BE2C (cell line): ENCODE results near the gene CLMP.
"Not testable (repeated sequence)": the region's sequence is repeated elsewhere in the genome, so short reads cannot be mapped to it uniquely, and the experiment has no call there.

Experiments used
- DNase-seq: peaks from one replicate; pipeline ENCODE4 v3.0.0-alpha.2; 2020
- H3K27me3 ChIP-seq: fragments of 250-450 bp; sonication (Bioruptor Pico); 2 replicates; pipeline ENCODE4 v1.5.1; 2020; ENCODE audit warnings: mild to moderate bottlenecking
- H3K36me3 ChIP-seq: fragments of 250-450 bp; sonication (Bioruptor Pico); 2 replicates; pipeline ENCODE4 v1.5.1; 2020; ENCODE audit warnings: mild to moderate bottlenecking
- H3K4me1 ChIP-seq: fragments of 250-450 bp; sonication (Bioruptor Pico); 2 replicates; pipeline ENCODE4 v1.5.1; 2020
- H3K4me3 ChIP-seq: 2 replicates; pipeline ENCODE4 v1.5.1; 2011; ENCODE audit warnings: low read depth, low read length
- H3K9me3 ChIP-seq: fragments of 250-450 bp; sonication (Bioruptor Pico); 2 replicates; pipeline ENCODE4 v1.5.1; 2020
- TF ChIP-seq, protein P1 (sequence below): IDR thresholded peaks from 2 replicates; pipeline ENCODE4 v1.5.1; 2012; ENCODE audit warnings: mild to moderate bottlenecking, low read depth, low read length

The CLMP gene

DNA sequence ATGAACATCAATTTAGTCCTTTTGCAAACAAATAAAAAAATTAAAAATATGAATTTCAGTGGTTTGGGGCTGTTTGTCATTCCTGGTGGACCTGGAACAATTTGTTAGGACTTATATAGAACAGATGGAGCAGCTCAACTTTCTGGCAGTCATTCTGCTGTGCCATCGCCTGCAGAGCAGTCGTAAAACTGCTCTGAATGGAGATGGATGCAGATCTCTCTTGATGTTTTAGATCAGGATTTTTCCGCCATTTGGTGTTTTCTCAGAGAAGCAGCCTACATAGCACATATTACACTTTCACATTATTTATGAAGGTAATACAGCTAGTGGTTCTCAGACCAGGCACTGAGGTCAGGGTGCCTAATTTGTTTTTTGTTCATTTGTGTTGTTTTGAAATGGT, 101.3 kb downstream of the CLMP start:
- no peak overlapping the region for H3K4me3 ChIP-seq
- TF ChIP-seq, protein P1, sequence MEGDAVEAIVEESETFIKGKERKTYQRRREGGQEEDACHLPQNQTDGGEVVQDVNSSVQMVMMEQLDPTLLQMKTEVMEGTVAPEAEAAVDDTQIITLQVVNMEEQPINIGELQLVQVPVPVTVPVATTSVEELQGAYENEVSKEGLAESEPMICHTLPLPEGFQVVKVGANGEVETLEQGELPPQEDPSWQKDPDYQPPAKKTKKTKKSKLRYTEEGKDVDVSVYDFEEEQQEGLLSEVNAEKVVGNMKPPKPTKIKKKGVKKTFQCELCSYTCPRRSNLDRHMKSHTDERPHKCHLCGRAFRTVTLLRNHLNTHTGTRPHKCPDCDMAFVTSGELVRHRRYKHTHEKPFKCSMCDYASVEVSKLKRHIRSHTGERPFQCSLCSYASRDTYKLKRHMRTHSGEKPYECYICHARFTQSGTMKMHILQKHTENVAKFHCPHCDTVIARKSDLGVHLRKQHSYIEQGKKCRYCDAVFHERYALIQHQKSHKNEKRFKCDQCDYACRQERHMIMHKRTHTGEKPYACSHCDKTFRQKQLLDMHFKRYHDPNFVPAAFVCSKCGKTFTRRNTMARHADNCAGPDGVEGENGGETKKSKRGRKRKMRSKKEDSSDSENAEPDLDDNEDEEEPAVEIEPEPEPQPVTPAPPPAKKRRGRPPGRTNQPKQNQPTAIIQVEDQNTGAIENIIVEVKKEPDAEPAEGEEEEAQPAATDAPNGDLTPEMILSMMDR: no peak
- no peak for DNase-seq
- H3K27me3 ChIP-seq: no peaks in the 10 kb centered on the region
- no peaks in the 10 kb centered on the region for H3K9me3 ChIP-seq
- H3K4me1 ChIP-seq: no peaks in the 10 kb centered on the region
- no peaks in the 10 kb centered on the region for H3K36me3 ChIP-seq

DNA sequence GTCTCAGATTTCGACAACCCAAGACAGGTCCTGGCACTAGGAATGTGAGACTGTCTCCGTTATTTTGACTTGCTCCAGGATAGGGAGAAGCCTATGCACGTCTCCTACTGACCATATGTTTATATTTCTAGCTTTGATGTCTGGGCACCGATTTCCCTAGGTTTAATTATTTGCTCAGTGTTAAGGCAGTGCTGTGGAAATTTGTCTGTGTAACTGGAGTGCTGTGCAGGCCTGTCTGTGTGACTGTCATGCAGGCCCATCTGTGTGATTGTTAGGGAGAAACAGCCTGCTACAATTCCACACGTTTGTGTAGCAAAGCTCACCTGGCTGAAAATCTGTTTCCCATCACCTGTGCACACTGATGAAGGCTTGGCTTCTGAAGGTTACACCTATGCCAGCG, 103.5 kb downstream of the CLMP start:
- no peaks in the 10 kb centered on the region for H3K4me1 ChIP-seq
- TF ChIP-seq, protein P1: no peak

DNA sequence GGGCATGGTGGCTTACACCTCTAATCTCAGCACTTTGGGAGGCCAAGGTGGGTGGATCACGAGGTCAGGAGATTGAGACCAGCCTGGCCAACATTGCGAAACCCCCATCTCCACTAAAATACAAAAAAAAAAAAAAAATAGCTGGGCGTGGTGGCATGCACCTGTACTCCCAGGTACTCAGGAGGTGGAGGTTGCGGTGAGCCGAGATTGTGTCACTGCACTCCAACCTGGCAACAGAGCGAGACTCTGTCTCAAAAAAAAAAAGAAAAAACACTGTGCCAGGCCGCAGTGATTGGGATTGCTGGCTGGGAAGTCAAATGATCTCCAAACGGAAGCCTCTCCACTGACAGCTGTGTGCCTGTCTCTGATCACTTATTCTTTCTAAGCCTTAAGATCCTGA, 104.9 kb downstream of the CLMP start:
- not testable (repeated sequence) for H3K9me3 ChIP-seq, H3K27me3 ChIP-seq, H3K4me1 ChIP-seq, H3K4me3 ChIP-seq, H3K36me3 ChIP-seq, DNase-seq

More for the DNA sequence above, 103.5 kb downstream of the CLMP start:
- Histone ChIP-seq H3K4me3 (no peak overlapping the region), H3K27me3 (no peaks in the 10 kb centered on the region), H3K9me3 (no peaks in the 10 kb centered on the region), H3K36me3 (no peaks in the 10 kb centered on the region)
- DNase-seq: no peak

DNA sequence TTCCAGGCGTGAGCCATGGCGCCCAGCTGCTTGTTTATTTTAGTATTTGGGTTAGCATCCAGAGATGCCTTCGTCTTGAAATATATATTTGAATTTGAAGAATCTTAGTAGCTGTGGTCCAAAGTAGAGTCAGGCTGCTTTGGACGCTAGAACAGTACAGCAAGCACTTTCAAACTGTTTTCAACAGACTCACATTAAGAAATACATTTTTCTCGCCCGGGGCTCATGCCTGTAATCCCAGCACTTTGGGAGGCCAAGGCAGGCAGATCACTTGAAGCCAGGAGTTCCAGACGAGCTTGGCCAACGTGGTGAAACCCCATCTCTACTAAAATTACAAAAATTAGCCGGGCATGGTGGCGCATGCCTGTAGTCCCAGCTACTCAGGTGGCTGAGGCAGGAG, 106.2 kb downstream of the CLMP start:
- H3K9me3 ChIP-seq, H3K4me1 ChIP-seq, H3K36me3 ChIP-seq, H3K27me3 ChIP-seq, DNase-seq, H3K4me3 ChIP-seq: not testable (repeated sequence)

DNA sequence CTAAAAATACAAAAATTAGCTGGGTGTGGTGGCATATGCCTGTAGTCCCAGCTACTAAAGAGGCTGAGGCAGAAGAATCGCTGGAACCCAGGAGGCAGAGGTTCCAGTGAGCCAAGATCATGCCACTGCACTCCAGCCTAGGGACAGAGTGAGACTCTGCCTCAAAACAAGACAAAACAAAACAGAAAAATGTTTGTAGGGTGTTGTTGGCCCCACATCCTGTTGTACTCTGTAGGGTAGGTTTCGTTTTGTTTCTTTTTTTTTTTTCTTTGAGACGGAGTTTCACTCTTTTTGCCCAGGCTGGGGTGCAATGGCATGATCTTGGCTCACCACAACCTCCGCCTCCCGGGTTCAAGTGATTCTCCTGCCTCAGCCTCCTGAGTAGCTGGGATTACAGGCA, 107.4 kb downstream of the CLMP start:
- not testable (repeated sequence) for H3K4me1 ChIP-seq, H3K27me3 ChIP-seq, DNase-seq, H3K4me3 ChIP-seq, H3K36me3 ChIP-seq, H3K9me3 ChIP-seq

DNA sequence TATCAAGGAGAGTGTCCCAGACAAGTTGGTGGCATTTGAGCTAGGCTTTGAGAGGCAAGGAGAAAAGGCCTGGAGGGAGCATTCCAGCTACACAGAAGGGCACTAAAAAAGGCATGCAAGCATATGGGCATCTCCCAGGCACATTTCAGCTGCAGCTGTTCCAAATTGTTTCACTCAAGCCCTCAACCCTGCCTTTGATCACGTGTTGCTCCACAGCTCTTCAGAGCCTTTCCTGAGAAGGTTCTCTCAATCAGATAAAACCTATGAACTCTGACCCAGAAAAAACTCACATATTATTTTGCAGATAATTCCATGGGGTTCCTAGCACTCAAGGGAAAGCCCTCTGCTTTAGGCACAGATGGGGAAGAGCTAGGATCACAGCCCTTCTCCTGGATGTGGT, 108.7 kb downstream of the CLMP start:
- no peaks in the 10 kb centered on the region for H3K27me3 ChIP-seq
- H3K36me3 ChIP-seq: peaks cover 9% of the 10 kb centered on the region
- H3K9me3 ChIP-seq: peaks cover 7% of the 10 kb centered on the region; the same call in 1 of the 2 replicates
- H3K4me1 ChIP-seq: peaks cover 7% of the 10 kb centered on the region; the same call in 1 of the 2 replicates
- H3K4me3 ChIP-seq: no peak overlapping the region
- TF ChIP-seq, protein P1: no peak
- DNase-seq: no peak

DNA sequence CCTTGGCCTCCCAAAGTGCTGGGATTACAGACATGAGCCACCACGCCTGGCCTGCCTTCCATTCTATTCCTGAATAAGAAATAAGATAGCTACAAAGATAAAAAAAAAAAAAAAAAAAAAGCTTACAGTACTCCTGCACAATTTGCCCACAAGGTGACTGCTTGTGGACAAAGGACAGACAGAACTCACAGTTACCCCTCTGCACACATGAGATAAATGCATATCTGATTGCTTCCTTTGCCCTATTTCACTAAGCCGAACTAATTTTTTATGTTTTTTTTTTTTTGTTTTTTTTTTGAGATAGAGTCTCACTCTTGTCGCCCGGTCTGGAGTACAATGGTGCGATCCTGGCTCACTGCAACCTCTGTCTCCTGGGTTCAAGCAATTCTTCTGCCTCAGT, 109.6 kb downstream of the CLMP start:
- Histone ChIP-seq H3K27me3 (no peaks in the 10 kb centered on the region), H3K4me3 (no peak overlapping the region), H3K9me3 (peaks cover 7% of the 10 kb centered on the region; the same call in 1 of the 2 replicates), H3K36me3 (peaks cover 9% of the 10 kb centered on the region), H3K4me1 (peaks cover 7% of the 10 kb centered on the region; the same call in 1 of the 2 replicates)
- DNase-seq: no peak
- TF ChIP-seq, protein P1: no peak

DNA sequence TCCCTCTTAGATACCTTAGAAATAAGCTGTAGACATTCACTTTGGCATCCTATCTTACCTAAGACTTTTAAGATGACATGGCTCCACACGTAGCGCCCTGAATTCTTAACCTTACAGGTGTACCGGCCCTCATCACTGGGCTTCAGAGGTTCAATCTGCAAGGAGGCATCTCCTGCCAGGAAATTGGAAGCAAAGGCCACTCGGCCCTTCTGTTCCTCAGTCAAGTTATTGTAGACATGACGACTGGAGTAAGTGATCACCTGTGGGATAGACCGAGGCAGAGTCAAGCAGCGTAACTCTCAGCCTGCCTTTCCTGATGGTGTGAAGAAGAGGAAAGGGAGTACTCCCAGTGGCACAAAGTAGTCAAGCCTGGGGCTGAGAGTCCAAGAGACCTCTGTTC, 110.6 kb downstream of the CLMP start:
- H3K4me3 ChIP-seq: no peak overlapping the region
- TF ChIP-seq, protein P1: no peak
- no peaks in the 10 kb centered on the region for H3K27me3 ChIP-seq
- peaks cover 7% of the 10 kb centered on the region; the same call in 1 of the 2 replicates for H3K4me1 ChIP-seq
- peaks cover 7% of the 10 kb centered on the region; the same call in 1 of the 2 replicates for H3K9me3 ChIP-seq
- H3K36me3 ChIP-seq: peaks cover 12% of the 10 kb centered on the region
- DNase-seq: no peak
